Putamen (tissue), 1 donor: ENCODE measurements around the gene FLT1.

ENCODE experiments used
- DNase-seq: peaks from one replicate; pipeline ENCODE4 v3.0.0-alpha.2; 2016; ENCODE audit warnings: low spot score

The FLT1 gene

DNA sequence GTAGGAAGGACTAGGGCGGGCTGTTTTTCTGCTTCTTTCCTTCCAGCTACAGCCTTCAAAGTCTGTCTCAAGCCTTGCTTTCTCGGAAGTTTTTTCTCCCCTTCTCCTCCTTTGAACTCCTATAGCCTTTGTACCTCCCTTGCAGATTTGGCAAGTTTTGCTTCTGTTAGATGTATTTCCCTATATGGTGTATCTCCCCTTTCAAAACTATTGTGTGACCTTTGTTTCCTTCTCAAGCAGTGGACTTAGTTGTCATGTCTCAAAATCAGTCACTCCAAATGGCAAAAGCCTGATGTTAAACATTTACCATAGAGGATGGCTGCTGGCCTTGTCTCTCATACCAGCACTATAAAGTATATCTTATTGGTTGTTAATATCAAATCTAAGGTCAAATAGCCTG, 152.7 kb downstream of the FLT1 start:
- no peak for DNase-seq

DNA sequence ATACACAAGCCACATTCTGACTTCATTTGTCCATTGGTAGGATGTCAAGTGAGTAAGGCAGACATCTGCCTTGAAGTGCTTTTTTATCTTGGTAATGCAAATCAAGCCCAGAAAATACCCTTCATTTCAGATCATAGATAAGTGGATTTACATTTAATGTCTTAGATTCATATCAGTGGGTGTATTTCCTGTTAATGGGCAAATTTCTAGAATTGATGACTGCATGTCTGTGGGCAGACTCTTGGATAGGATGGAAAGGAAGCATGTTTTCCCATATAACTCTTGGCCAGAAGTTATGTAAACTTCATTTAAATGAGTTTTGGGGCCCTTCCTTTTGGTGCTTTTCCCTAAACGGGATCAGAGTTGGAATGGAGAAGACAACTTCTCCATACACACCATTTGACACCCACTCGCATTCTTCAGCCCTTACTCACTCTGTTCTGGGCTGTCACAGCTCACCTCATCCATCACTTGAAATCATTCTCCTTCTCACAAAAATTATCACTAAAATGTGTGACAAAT, 154.6 kb downstream of the FLT1 start:
- no peak for DNase-seq

DNA sequence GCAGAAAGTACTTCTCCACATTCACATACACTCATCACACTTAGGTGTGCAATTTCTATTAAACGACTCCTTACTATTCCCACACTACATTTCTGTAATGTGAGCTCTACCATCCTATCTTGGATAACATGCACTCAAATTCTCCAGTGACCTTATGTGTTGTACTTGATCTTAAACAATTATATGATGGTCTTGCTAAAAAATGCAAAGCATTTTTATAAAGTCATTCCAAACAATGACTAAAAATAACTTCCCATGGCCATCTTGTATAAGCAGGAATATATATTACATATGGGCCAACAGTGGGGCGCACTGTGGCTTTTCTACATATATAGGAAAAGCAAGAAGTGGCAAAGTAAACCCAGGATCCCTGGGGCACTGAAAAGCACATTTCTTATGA, 155.5 kb downstream of the FLT1 start:
- no peak for DNase-seq

DNA sequence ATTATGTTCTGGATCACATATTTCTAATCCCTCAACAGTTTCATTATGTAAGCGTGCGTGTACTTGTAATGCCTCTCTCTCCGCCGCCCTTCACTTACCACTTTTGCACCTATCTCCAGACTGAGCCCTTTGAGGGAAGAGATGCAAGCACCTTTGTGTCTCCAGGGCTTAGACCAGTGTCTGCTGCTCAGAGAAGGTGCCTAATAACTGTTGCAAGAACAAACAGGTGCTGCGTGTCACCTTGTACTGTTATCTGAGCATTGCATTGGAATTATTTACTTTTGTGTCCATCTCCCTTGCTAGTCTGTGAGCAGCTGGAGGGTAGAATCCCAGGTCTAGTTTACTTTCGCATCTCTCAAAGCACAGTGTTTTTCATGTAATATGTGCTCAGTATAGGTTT, 156.2 kb downstream of the FLT1 start:
- no peak for DNase-seq

DNA sequence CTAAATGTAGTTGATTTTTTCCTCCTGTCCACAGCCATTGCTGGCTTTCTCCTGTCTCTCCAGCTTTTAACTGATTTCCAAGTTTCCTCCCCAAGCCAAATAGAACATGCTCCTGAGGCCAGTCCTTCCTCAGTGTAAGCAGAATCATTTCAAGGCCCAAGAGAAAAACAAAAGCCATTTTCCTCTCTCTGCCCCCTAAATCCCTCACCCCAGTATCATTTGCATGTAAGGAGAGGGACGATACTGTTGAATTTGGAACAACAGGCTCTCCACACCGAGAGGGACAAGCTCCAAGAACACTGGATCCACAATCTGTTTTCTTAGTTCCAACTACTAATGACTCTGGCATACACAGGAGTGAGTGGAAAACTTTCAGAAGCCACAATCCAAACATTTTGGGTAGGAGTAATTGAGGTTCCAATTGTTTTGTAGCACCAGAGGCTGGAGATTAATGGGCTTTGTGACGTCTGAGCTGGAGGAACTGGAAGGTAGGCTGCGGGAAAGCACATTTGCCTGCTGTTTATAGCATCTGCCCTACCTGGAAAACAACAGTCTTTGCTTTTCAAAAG, 156.8 kb downstream of the FLT1 start:
- no peak for DNase-seq

DNA sequence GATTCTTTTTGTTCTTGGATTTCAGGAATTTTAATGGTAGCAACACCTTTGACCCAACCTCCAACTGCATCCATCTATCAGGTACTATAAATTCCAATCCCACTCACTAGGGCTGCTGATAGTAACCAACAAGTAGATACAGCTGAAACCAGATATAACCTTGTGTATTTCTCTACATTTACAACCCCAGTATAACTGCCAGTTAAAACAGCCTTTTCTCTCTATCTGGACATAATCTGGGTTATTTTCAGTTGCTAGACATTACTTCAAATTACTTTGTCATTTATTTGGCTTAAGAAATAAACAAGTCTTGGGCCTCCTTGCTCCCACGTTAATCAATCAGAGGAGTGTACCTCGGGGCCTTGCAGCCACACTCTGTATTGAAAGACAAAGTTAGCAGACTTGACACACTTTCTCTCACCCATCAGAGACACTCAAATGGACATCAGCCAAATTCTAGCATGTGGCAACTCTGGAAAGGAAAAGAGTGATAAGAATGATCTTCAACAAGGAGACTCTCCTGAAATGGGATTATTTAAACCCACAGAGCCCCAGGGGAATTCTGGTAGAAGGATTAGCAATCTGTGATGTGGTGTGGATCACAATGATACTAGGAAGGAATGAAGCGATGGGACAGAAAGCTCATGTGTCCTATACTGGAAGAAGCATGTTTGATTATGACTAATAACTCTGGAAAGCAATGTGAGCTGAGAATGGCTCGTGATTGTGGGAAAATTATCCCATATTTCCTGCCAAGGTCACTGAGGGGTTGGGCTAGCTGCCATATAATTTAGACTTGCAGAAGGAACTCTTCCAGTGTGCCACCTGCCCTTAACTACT, 157.5 kb downstream of the FLT1 start:
- DNase-seq = no peak

DNA sequence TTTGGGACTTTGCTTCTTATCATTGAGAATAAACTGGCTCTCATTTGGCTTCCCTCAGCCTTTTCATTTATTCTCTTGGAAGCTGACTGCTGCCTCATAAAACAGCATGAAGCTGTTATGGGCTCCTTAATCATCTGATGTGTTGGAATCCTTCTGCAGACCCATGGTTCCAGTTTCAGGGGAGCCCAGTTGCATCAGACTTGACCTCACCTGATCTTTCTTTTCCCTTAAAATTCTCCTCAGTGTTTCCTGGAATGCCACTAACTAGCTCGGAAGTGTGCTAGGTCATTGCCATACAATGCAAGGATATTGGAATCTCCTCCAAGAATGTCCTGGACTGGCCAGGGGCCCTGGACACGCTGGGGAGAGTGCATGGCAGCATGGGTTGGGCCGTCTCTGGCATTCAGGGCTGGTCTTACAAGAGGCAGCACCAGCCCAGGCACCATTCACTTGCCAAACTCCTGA, 158.7 kb downstream of the FLT1 start:
- no peak for DNase-seq

DNA sequence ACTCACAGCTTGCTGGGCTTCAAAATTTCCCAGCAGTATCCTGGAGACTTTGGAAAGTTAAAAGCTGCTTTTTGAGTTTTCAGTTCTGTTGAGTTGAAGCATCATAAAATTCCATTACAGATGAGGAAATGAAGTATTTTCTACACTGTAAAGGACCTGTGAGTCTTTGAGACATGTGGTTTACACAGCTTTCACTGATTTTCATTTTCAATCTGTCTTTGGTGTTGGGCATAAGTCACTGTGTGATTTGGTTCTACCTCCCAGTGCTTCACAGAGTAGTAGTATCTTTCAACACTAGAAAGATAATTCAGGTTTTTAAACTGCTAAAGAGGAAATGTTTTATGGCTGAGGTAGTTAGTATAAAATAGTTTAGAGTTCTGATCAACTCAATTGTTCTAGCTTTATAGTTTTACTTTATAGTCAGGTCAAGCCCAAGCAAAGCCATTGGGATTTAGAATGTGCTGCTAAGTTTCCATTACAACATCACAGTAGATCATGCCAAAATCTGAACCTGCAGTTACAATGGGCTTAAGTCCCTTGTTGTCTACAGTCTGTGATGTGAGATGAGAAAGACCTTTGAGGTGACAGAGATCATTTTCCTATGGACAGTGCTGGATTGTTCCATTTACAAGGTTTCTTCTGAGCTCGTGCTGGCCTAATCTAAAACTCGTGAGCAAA, 161.6 kb downstream of the FLT1 start:
- DNase-seq = no peak

DNA sequence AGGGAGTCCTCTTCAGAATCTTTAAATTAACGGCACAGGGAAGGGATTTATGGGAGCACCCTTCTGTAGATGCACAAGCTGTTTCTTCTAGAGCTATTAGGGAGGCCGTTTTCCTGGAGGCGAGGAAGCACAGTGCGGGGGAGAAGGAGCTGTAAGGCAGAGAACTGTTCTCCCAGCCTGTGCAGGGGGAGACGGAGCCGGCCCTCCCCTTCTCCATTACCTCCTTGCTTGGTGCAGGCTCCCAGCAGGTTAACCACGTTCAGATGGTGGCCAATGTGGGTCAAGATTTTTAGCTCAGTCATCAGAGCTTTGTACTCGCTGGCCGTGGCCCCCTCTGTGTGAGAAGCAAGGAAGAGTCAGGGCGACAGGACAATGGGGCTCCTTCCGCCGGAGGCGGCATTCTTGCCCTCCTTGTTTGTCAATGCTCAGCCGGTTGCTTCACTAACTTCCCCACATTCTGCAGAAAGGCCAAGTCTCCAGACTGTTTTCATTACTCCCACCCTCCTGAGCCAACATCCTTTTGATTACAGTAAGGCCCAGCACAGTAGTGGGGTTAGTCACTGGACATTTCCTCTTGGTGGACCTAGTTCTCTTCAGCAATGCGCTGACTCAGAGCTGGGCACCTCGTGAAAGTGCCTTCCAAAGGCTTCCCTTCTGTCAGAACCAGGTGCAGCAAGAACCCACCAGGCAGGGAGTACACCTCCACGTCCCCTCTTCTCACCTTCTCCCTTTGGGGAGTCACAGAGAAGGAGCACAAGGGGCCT, 165.4 kb downstream of the FLT1 start:
- no peak for DNase-seq

DNA sequence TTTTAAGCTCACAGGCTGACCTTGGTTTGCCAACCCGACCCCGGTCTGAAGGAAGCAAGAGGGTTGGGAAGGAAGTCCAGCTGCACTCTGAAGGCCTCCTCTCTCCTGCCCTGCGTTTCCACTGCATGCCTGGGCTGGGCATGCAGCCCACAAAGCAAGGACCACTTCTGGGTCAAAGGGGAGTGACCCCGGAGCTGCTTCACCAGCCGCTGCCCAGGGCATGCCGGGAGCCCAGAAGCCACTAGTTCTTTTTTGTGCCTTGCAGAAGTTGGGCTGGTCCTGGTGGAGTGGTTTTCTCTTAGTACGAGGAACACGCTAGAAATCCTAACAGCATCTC, 166.7 kb downstream of the FLT1 start:
- DNase-seq = no peak

DNA sequence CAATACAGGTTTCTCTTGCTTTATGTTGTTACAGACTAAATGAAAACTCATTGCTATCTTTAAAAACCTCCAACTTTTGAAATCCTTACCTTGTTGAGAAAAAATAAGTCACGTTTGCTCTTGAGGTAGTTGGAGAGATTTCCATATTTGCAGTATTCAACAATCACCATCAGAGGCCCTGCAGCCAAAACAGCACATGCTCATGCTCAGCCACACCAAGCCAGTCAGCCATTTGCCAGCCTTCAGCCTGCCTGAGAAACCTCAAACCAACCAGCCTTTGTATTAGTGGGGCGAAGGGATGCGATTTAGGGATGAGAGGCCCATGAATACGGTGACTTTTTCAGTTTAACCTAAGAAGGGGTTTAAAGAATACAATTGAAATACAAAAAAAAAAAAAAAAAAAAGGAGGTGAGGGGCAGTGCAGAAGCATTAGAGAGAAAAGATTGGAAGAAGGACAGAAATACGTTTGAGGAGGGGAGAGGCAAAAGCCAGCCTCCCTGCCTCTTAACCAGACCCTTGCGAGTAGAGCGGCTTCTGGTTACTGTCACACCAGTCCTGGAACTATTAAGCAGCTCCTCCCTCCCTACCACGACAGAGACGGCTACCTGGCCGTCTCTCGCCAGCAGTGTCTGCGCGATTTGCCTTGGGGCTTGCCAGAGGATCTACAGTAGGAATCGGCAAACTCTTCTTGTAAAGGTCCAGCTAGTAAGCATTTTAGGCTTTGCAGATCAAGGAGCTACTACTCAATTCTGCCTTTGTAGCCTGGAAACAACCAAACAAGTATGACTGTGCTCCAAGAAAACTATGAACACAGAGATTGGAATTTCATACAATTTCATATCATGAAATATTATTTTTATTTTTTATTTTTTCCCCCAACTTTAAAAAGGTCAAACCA, 167.3 kb downstream of the FLT1 start:
- DNase-seq = no peak

DNA sequence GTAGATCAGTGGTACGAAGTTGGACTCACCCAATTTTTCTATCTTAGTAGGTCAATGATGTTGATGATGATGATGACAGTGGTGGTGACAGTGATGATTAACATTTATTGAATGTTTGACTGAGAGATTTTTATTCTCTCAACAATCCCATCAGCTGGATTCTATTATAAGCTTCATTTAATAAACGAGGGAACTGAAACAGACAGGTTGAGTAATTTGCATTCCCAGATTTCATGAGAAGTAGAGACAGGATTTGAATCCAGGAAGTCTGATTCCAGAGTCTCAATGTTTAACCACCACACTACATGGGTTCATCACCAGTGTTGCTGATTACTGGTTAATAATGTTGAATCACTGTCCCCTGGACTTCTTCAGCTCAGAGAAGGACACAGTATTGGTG, 168.9 kb downstream of the FLT1 start:
- no peak for DNase-seq

DNA sequence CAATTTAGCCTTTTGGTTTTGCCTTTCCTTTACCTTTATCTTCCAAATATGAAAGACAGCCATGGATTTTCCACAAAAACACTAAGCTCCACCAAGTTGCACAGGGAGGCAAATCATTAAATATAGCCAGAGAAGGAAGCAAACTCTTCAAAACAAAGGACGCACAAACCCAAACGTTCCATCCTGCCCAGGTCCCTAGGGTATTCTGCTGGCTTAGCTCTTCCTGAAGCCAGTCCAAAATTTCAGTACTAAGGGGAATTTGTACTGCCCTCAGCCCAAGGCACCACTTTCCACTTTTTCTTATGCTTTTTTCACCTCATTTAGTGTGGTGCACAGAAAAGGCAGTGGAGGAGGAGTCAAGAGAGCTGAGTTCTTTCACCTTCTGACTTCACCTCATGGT, 169.9 kb downstream of the FLT1 start:
- DNase-seq = no peak

DNA sequence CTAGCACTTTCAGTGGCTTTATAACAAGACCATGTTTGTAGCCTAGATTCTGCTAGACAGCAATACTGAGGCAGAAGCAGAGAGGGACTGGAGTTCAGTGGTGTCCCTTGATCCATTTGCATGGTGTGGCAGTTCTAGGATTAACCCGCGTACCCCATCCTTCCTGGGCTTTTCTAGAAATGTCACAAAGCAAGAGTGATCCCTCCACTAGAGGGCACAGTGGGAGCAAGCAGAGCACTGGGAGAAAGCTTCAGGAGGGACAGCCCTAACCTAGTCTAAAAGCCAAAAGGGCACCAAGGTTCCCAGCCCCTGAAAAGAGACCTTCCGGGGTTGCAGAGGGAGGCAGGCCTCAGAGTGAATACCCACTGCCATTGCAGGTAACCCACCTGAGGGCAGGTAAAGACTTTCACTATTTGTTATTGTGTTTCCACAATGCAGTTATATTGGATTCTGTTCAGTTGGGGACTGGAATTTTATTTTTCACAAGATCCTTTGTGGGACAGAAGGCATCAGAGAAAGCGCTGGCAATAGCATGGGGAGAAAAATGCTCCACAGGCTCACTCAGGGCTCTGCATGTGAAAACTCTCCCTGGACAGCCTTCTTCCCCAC, 170.6 kb downstream of the FLT1 start:
- DNase-seq = peak; percentile 20

DNA sequence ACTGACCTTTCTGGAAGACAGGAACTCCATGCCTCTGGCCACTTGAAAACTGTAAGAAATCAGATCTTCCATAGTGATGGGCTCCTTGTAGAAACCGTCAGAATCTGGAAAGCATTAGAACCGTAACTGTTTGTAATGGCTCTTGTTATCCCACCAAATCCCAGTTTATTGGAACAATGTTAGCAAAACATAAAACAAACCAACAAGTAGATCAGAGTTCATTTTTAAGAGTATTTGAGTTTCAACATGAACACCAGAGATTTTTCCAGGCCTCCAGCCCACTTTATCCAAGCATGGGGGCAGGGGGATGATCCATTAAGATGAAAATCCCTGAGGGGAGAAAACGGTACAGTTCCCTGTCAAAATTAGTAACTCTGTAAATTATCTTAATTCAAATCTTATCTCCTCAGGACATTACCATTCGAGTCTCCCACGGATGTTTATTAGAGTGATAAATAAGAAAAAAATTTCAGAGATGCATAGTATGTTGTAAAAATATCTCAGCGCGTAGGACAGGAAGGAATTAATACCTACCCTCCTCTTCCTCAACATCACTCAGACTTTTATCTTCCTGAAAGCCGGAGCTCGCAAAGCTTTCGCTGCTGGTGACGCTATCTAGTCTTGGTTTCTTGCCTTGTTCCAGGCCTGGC, 172.5 kb downstream of the FLT1 start:
- DNase-seq = no peak

DNA sequence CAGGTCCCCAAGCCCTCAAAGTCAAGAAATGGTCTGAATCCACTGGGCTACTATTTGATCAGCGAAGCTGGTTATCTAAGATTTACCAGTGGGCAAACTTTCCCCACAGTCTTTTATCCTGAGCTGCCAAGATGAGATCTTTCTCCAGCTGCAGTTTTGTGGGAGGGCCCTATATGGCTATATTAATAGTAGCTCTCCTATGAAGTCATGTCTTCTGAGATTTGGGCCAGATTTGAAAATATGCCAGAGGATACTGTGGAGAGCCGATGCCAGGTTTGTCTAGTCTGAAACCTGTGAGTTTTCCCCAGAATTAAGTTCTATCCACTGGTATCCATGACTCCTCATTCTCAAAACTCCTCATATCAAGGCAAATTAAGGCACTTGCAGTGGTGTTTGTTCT, 173.2 kb downstream of the FLT1 start:
- DNase-seq = no peak

DNA sequence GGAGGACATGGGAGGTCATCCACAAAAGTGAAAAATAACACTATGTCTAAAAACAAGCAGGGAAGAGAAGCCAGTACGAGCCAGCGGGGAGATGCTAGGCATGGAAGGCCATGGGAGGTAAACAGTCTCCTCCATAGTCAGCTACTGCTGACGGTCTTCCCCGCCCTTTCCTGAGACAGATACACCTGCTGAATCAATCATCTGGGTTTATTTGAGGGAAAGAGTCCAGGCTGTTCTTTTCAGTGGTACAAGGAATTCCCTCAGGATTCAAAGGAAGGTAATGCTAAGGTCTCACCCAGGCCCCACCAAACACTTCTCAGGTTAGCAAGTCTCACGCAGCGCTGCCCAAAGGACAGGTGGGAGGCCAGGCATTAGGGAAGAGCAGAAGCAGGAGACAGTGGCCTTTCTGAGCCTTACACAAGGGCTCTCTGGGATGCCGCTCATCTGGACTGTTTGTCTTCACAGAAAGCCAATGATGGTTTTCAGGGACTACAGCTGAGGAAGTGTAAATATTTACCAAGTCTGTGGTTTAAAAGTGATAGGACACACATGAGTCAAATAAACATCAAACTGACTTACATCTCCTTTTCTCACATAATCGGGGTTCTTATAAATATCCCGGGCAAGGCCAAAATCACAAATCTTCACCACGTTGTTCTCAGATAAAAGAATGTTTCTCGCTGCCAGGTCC, 173.9 kb downstream of the FLT1 start:
- no peak for DNase-seq

DNA sequence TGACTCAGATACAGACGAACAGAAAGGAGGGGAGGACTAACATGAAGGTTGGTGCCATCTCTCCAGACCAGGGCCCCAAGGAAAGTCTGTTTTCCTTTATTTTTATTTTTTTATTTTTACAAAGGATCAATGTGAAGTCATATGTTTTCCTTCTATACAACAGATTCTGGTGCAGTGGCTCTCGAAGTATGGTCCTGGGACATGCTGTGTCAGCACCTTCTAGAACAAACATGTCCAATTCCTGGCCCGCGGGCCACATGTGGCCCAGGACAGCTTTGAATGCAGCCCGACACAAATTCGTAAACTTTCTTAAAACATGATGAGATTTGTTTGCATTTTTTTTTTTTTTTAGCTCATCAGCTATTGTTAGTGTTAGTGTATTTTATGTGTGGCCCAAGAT, 174.7 kb downstream of the FLT1 start:
- DNase-seq = no peak

DNA sequence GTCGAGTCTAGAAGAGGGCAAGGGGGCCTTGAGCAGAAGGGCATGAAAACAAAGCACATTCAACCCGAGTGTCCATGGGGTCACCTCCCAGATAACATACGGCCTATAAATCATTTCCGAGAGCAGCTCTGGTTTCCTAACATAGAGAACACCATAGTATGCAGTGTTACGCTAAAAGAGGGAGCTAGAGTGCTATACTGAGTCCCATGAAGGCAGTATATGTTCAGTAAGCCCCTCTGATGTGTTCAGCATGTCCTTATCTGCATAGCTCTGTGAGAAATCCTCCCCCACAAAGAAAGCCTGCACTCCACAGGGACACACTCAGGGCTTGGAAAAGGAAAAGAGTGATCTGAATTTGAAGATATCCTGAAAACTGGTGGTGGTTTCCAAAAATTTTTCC, 175.4 kb downstream of the FLT1 start:
- DNase-seq = no peak

DNA sequence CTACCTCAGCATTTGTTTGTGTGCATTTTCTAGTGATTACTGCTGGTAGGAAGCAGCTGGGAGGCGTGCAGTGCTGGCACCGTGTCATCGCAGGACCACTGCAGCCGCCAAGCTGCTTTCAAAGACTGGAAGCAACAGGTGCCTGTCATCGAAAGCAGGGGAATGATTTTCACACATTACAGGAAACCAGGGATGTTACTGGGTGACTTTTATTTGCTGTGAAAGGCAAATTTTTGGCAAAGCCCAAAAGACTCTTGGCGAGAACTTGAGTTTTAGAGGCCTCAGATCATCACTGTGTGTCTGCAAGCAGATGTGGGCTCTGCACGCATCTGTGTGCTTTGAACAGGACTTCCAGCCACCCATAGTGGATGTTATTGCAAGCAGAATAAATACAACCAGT, 176.4 kb downstream of the FLT1 start:
- no peak for DNase-seq
